GM23338 (cell line): ENCODE measurements around the gene ADAM15. TPM values are rescaled to one million over a fixed set of nuclear protein-coding genes. Genes with fewer than 3 reads are reported as not detected.
A peak's percentile ranks its signal among the peaks of the same experiment; 100 is the strongest.

Experiments used
- ATAC-seq: fragments of 200-7000 bp; cut with Tn5 transposase; 3 replicates; pipeline ENCODE4 v1.9.1; 2020
- DNase-seq: peaks from one replicate; pipeline ENCODE4 v3.0.0-alpha.2; 2015; ENCODE audit warnings: low spot score
- H2AFZ ChIP-seq: fragments of 200-600 bp; sonication (generic); 2 replicates; pipeline ENCODE4 v1.8.0; 2016; ENCODE audit warnings: antibody characterized with exemption, mild to moderate bottlenecking, moderate library complexity
- H3F3A ChIP-seq: fragments of 200-600 bp; sonication (generic); replicated peaks from 2 replicates; pipeline ENCODE4 v1.8.0; 2017; ENCODE audit warnings: antibody characterized with exemption, mixed run types, low read depth
- H3K27ac ChIP-seq: fragments of 200-600 bp; sonication (generic); 2 replicates; pipeline ENCODE4 v1.6.1; 2016; ENCODE audit warnings: low read depth
- H3K27me3 ChIP-seq: fragments of 200-600 bp; sonication (generic); 2 replicates; pipeline ENCODE4 v1.8.0; 2016; ENCODE audit warnings: mild to moderate bottlenecking, mixed run types, moderate library complexity; ENCODE audit not compliant: insufficient read depth
- H3K36me3 ChIP-seq: fragments of 200-600 bp; sonication (generic); 2 replicates; pipeline ENCODE4 v1.8.0; 2016; ENCODE audit warnings: mild to moderate bottlenecking; ENCODE audit not compliant: insufficient read depth
- H3K4me1 ChIP-seq: fragments of 200-600 bp; sonication (generic); 2 replicates; pipeline ENCODE4 v1.8.0; 2016; ENCODE audit warnings: mild to moderate bottlenecking, moderate library complexity; ENCODE audit not compliant: insufficient read depth
- H3K4me2 ChIP-seq: fragments of 200-600 bp; sonication (generic); 2 replicates; pipeline ENCODE4 v1.7.1; 2017; ENCODE audit warnings: mixed run types
- H3K4me3 ChIP-seq: fragments of 200-600 bp; sonication (generic); 2 replicates; pipeline ENCODE4 v1.6.1; 2016; ENCODE audit warnings: mixed run types
- H3K79me2 ChIP-seq: fragments of 200-600 bp; sonication (generic); replicated peaks from 2 replicates; pipeline ENCODE4 v1.8.0; 2017; ENCODE audit warnings: mild to moderate bottlenecking; ENCODE audit not compliant: insufficient read depth
- H3K9me2 ChIP-seq: fragments of 200-600 bp; sonication (generic); 2 replicates; pipeline ENCODE4 v1.8.0; 2017; ENCODE audit not compliant: insufficient read depth
- H4K20me1 ChIP-seq: fragments of 200-600 bp; sonication (generic); replicated peaks from 2 replicates; pipeline ENCODE4 v1.8.0; 2017; ENCODE audit warnings: mild to moderate bottlenecking; ENCODE audit not compliant: insufficient read depth
- H3K27ac Mint-ChIP-seq: 2 replicates; pipeline ENCODE4 v1.8.0; 2020; ENCODE audit warnings: inconsistent platforms, mild to moderate bottlenecking, moderate library complexity, mixed read lengths
- H3K27me3 Mint-ChIP-seq: 3 replicates; pipeline ENCODE4 v1.8.0; 2022; ENCODE audit warnings: low read depth, mild to moderate bottlenecking, moderate library complexity, mixed read lengths, inconsistent platforms; ENCODE audit not compliant: insufficient read depth, poor library complexity
- H3K36me3 Mint-ChIP-seq: 3 replicates; pipeline ENCODE4 v1.8.0; 2021; ENCODE audit warnings: low read depth, mild to moderate bottlenecking, inconsistent platforms, moderate library complexity, mixed read lengths
- H3K4me1 Mint-ChIP-seq: 3 replicates; pipeline ENCODE4 v1.8.0; 2020; ENCODE audit warnings: mild to moderate bottlenecking, inconsistent platforms, mixed read lengths
- H3K4me3 Mint-ChIP-seq: 3 replicates; pipeline ENCODE4 v1.8.0; 2021; ENCODE audit warnings: moderate library complexity, mild to moderate bottlenecking, inconsistent platforms, mixed read lengths
- H3K9me3 Mint-ChIP-seq: 3 replicates; pipeline ENCODE4 v1.8.0; 2020; ENCODE audit warnings: moderate library complexity, mild to moderate bottlenecking, inconsistent platforms, mixed read lengths
- CREB1 ChIP-seq: fragments of 250-450 bp; sonication (Bioruptor Pico); IDR thresholded peaks from 2 replicates; pipeline ENCODE4 v1.5.0; 2020; ENCODE audit warnings: low read depth, mild to moderate bottlenecking, moderate library complexity
- EZH2 ChIP-seq: fragments of 200-600 bp; sonication (generic); IDR thresholded peaks from one replicate; pipeline ENCODE4 v1.8.0; 2017; ENCODE audit warnings: antibody characterized with exemption, mild to moderate bottlenecking, low read depth; ENCODE audit not compliant: unreplicated experiment
- EZH2phosphoT487 ChIP-seq: fragments of 200-600 bp; sonication (generic); IDR thresholded peaks from one replicate; pipeline ENCODE4 v1.8.1; 2018; ENCODE audit warnings: antibody characterized with exemption; ENCODE audit not compliant: unreplicated experiment
- NANOG ChIP-seq: IDR thresholded peaks from 2 replicates; pipeline ENCODE4 v1.6.1; 2016; ENCODE audit warnings: antibody characterized with exemption, borderline replicate concordance
- POLR2AphosphoS5 ChIP-seq: IDR thresholded peaks from 2 replicates; pipeline ENCODE4 v1.6.1; 2016; ENCODE audit warnings: antibody characterized with exemption, low read depth
- ZNF331 ChIP-seq: fragments of 250-450 bp; sonication (Bioruptor Pico); IDR thresholded peaks from 2 replicates; pipeline ENCODE4 v1.5.0; 2020; ENCODE audit warnings: low read depth, mild to moderate bottlenecking, moderate library complexity
- polyA plus RNA-seq: library from polyadenylated mRNA; unstranded; fragments of >200 nt; fragmentation: Nextera tagmentation; extraction: Ambion mirVana; gene quantifications from 2 replicates; pipeline ENCODE4 v1.2.1, GENCODE V29; 2016
- total RNA-seq: library from RNA; depleted of rRNA; stranded (reverse); fragments of >200 nt; shearing (Covaris generic); gene quantifications from 2 replicates; pipeline ENCODE4 v1.2.3, GENCODE V29; 2014
- TF ChIP-seq, protein P1 (sequence below), 2 experiments: fragments of 200-600 bp in 1 of 2; sonication (generic) in 1 of 2; conservative IDR thresholded peaks; 2 replicates each; pipeline versions ENCODE4 v1.5.1 to v1.6.1; 2016 to 2017; ENCODE audit warnings: antibody characterized with exemption in 2 of 2, low read depth in 2 of 2, mild to moderate bottlenecking in 2 of 2, moderate library complexity in 1 of 2
- TF ChIP-seq, protein P2 (sequence below): IDR thresholded peaks from 2 replicates; pipeline ENCODE4 v1.6.1; 2016; ENCODE audit warnings: antibody characterized with exemption
- TF ChIP-seq, protein P3 (sequence below): IDR thresholded peaks from one replicate; pipeline ENCODE4 v1.6.1; 2018; ENCODE audit warnings: antibody characterized with exemption; ENCODE audit not compliant: unreplicated experiment
- TF ChIP-seq, protein P4 (sequence below): fragments of 250-450 bp; sonication (Bioruptor Pico); IDR thresholded peaks from 2 replicates; pipeline ENCODE4 v1.5.0; 2020; ENCODE audit warnings: mild to moderate bottlenecking, moderate library complexity

Gene ADAM15
- total and polyA plus RNA-seq, 2 experiments from 2014 or later = 24.2 to 31.1 TPM

DNA sequence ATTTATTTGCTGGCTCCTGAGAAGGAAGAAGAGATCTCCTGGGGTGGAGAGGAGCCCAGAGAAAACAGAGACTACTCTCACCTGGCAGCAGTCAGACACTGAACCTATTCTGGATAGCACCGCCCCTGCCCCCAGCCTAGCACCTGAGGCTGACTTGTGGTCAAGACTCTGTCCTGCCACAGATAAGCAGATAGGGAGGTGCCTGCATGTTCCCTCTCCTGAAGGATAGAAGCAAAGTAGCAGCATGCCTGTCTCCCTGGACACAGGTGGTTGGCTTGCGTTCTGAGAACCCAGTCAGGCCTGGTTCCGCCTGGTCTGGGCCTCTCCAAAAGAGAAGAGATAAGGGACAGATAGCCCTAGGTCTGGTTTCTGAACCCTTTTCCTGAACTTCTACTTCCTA, 26.2 kb downstream of the ADAM15 start (continued):
- no peak for TF ChIP-seq NANOG
- TF ChIP-seq EZH2phosphoT487 = no peak
- TF ChIP-seq EZH2 = no peak
- TF ChIP-seq, protein P1, sequence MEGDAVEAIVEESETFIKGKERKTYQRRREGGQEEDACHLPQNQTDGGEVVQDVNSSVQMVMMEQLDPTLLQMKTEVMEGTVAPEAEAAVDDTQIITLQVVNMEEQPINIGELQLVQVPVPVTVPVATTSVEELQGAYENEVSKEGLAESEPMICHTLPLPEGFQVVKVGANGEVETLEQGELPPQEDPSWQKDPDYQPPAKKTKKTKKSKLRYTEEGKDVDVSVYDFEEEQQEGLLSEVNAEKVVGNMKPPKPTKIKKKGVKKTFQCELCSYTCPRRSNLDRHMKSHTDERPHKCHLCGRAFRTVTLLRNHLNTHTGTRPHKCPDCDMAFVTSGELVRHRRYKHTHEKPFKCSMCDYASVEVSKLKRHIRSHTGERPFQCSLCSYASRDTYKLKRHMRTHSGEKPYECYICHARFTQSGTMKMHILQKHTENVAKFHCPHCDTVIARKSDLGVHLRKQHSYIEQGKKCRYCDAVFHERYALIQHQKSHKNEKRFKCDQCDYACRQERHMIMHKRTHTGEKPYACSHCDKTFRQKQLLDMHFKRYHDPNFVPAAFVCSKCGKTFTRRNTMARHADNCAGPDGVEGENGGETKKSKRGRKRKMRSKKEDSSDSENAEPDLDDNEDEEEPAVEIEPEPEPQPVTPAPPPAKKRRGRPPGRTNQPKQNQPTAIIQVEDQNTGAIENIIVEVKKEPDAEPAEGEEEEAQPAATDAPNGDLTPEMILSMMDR (conservative IDR thresholded peaks at IDR 0.05; ENCODE audit: low read depth in 2 of 2) = no peak
- TF ChIP-seq, protein P2, sequence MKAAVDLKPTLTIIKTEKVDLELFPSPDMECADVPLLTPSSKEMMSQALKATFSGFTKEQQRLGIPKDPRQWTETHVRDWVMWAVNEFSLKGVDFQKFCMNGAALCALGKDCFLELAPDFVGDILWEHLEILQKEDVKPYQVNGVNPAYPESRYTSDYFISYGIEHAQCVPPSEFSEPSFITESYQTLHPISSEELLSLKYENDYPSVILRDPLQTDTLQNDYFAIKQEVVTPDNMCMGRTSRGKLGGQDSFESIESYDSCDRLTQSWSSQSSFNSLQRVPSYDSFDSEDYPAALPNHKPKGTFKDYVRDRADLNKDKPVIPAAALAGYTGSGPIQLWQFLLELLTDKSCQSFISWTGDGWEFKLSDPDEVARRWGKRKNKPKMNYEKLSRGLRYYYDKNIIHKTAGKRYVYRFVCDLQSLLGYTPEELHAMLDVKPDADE = no peak

DNA sequence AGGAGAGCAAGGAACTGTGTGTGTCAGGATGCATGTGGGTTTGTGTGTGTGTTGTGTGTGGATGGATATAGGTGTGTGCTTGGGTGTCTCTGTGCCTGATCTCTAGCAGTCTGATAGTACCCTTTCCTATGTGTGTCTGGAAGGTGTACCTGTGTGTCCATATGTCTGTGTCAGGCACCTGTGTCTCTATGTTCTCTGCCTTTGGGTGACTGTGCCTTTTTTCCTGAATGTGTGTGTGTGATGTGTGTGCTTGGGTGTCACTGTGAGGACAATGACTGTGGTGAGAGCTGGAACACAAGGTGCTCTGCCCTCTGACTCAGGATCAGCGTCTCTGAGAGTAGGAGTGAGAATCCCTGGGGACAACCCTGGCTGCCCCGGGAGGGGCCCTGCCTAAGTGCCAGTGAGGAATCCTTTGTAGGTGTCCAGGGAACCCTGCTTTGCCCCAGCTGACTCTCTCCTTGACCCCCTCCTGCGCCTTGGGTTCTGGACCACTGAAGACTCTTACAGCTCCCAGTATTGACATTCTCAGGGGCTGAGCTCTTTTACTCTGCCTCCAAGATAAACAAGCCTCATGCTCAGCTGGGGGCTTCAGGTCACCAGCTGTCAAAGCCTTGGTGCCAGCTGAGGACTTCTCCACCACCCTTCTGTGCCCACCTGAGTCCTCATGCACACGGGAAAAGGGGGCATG, 26.8 kb downstream of the ADAM15 start:
- TF ChIP-seq NANOG = no peak
- TF ChIP-seq, protein P3, sequence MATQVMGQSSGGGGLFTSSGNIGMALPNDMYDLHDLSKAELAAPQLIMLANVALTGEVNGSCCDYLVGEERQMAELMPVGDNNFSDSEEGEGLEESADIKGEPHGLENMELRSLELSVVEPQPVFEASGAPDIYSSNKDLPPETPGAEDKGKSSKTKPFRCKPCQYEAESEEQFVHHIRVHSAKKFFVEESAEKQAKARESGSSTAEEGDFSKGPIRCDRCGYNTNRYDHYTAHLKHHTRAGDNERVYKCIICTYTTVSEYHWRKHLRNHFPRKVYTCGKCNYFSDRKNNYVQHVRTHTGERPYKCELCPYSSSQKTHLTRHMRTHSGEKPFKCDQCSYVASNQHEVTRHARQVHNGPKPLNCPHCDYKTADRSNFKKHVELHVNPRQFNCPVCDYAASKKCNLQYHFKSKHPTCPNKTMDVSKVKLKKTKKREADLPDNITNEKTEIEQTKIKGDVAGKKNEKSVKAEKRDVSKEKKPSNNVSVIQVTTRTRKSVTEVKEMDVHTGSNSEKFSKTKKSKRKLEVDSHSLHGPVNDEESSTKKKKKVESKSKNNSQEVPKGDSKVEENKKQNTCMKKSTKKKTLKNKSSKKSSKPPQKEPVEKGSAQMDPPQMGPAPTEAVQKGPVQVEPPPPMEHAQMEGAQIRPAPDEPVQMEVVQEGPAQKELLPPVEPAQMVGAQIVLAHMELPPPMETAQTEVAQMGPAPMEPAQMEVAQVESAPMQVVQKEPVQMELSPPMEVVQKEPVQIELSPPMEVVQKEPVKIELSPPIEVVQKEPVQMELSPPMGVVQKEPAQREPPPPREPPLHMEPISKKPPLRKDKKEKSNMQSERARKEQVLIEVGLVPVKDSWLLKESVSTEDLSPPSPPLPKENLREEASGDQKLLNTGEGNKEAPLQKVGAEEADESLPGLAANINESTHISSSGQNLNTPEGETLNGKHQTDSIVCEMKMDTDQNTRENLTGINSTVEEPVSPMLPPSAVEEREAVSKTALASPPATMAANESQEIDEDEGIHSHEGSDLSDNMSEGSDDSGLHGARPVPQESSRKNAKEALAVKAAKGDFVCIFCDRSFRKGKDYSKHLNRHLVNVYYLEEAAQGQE = no peak
- no peak for TF ChIP-seq CREB1 (CRISPR knock-in tag)
- no peak for TF ChIP-seq ZNF331 (CRISPR knock-in tag)
- TF ChIP-seq, protein P4, sequence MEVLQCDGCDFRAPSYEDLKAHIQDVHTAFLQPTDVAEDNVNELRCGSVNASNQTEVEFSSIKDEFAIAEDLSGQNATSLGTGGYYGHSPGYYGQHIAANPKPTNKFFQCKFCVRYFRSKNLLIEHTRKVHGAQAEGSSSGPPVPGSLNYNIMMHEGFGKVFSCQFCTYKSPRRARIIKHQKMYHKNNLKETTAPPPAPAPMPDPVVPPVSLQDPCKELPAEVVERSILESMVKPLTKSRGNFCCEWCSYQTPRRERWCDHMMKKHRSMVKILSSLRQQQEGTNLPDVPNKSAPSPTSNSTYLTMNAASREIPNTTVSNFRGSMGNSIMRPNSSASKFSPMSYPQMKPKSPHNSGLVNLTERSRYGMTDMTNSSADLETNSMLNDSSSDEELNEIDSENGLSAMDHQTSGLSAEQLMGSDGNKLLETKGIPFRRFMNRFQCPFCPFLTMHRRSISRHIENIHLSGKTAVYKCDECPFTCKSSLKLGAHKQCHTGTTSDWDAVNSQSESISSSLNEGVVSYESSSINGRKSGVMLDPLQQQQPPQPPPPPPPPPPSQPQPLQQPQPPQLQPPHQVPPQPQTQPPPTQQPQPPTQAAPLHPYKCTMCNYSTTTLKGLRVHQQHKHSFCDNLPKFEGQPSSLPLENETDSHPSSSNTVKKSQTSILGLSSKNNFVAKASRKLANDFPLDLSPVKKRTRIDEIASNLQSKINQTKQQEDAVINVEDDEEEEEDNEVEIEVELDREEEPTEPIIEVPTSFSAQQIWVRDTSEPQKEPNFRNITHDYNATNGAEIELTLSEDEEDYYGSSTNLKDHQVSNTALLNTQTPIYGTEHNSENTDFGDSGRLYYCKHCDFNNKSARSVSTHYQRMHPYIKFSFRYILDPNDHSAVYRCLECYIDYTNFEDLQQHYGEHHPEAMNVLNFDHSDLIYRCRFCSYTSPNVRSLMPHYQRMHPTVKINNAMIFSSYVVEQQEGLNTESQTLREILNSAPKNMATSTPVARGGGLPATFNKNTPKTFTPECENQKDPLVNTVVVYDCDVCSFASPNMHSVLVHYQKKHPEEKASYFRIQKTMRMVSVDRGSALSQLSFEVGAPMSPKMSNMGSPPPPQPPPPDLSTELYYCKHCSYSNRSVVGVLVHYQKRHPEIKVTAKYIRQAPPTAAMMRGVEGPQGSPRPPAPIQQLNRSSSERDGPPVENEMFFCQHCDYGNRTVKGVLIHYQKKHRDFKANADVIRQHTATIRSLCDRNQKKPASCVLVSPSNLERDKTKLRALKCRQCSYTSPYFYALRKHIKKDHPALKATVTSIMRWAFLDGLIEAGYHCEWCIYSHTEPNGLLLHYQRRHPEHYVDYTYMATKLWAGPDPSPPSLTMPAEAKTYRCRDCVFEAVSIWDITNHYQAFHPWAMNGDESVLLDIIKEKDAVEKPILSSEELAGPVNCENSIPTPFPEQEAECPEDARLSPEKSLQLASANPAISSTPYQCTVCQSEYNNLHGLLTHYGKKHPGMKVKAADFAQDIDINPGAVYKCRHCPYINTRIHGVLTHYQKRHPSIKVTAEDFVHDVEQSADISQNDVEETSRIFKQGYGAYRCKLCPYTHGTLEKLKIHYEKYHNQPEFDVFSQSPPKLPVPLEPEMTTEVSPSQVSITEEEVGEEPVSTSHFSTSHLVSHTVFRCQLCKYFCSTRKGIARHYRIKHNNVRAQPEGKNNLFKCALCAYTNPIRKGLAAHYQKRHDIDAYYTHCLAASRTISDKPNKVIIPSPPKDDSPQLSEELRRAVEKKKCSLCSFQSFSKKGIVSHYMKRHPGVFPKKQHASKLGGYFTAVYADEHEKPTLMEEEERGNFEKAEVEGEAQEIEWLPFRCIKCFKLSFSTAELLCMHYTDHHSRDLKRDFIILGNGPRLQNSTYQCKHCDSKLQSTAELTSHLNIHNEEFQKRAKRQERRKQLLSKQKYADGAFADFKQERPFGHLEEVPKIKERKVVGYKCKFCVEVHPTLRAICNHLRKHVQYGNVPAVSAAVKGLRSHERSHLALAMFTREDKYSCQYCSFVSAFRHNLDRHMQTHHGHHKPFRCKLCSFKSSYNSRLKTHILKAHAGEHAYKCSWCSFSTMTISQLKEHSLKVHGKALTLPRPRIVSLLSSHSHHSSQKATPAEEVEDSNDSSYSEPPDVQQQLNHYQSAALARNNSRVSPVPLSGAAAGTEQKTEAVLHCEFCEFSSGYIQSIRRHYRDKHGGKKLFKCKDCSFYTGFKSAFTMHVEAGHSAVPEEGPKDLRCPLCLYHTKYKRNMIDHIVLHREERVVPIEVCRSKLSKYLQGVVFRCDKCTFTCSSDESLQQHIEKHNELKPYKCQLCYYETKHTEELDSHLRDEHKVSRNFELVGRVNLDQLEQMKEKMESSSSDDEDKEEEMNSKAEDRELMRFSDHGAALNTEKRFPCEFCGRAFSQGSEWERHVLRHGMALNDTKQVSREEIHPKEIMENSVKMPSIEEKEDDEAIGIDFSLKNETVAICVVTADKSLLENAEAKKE (CRISPR knock-in tag) = no peak
- TF ChIP-seq POLR2AphosphoS5 = no peak
- Histone ChIP-seq H3K4me3 (peak overlapping the region; percentile 83), H3K27me3 (peaks cover 79% of the 10 kb centered on the region), H3F3A (peaks cover 12% of the 10 kb centered on the region; the same call in 1 of the 2 replicates), H3K4me1 (peaks cover 22% of the 10 kb centered on the region), H3K36me3 (no peaks in the 10 kb centered on the region), H3K27ac (no peak overlapping the region), H3K79me2 (no peaks in the 10 kb centered on the region), H3K4me2 (peak overlapping the region; percentile 92), H2AFZ (peak overlapping the region; percentile 92), H3K9me2 (no peaks in the 10 kb centered on the region), H4K20me1 (0 out of 2 replicates have a peak, but pooled peaks cover 6% of the 10 kb centered on the region)
- ATAC-seq (no peak), DNase-seq (no peak)
- H3K4me1 Mint-ChIP-seq = peaks cover 29% of the 10 kb centered on the region
- H3K27ac Mint-ChIP-seq = no peak overlapping the region
- H3K27me3 Mint-ChIP-seq = peaks cover 64% of the 10 kb centered on the region
- H3K36me3 Mint-ChIP-seq = no peaks in the 10 kb centered on the region; the same call in 2 of the 3 replicates
- H3K4me3 Mint-ChIP-seq = peak overlapping the region; percentile 80
- H3K9me3 Mint-ChIP-seq = no peaks in the 10 kb centered on the region
